ENCODE data around the gene NDUFS6. TPM values are rescaled to one million over a fixed set of nuclear protein-coding genes. Genes with fewer than 3 reads are reported as not detected.

Gene NDUFS6
- total RNA-seq, 1 donor, result 30.9 TPM

DNA sequence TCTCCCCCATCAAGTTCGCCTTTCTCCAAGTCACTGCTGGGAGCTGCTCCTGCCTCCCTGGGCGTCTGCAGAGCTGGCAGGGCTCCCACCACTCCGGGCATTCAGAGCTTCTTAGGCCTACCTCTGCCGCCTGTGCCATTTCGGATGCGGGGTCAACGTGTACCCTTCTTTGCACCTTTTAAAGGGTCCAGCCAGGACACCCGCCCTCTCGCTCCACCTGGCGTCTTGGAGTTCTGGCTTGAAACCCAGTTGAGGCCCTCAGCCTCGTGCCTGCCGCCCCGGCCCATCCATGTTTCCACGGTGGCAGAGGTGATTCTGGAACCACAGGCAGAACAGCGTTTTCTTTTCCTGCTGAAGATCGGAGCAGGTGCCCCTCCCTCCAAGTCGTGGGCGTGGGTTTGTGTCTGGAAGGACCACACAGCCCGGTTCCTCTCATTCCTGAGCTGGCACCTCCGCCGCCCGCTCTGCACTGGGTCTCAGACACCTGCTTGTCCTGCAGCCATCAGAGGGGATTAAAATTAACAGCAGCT, 32.9 kb downstream of the NDUFS6 start:
- DNase-seq (ENCODE audit: low read depth), result no peak
- TF ChIP-seq, protein P1, sequence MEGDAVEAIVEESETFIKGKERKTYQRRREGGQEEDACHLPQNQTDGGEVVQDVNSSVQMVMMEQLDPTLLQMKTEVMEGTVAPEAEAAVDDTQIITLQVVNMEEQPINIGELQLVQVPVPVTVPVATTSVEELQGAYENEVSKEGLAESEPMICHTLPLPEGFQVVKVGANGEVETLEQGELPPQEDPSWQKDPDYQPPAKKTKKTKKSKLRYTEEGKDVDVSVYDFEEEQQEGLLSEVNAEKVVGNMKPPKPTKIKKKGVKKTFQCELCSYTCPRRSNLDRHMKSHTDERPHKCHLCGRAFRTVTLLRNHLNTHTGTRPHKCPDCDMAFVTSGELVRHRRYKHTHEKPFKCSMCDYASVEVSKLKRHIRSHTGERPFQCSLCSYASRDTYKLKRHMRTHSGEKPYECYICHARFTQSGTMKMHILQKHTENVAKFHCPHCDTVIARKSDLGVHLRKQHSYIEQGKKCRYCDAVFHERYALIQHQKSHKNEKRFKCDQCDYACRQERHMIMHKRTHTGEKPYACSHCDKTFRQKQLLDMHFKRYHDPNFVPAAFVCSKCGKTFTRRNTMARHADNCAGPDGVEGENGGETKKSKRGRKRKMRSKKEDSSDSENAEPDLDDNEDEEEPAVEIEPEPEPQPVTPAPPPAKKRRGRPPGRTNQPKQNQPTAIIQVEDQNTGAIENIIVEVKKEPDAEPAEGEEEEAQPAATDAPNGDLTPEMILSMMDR (IDR thresholded peaks at IDR 0.05; ENCODE audit: insufficient read depth, low read length), result no peak

DNA sequence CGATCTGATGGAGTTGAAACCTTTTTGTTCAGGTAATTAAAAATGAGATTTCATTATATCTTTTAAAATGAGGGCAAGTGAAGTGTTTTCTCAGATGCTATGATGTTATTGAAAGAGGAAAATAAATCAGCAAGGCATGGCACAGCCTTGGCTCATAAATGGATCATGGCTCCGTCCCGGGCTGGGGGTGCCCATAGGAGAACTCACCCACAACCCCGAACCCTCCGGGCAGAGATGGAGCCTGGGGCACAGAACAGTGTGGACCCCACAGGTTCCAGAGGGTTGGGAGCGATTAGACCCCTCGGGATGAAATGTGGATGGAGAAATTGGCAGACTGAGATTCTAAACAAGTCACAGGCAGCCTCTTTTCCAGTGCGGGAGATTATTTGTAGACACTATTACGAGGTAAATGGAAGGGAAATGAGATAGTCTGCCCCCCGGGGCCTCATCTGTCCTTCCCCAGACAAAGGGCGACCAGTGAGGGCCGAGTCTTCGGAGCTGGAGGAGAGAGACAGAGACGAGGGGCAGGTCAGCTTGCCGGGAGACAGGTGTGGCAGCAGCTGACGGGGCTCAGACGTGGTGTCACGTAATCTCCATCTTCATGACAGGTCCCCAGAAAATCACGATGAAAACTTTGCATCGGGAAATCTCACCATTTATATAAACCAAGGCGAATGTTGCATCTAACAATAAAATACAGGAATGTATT, 33.7 kb downstream of the NDUFS6 start:
- no peak for DNase-seq (ENCODE audit: low read depth)
- H3K4me3 ChIP-seq (ENCODE audit: low read depth, low read length), result no peak overlapping the region
- TF ChIP-seq, protein P1 (IDR thresholded peaks at IDR 0.05; ENCODE audit: insufficient read depth, low read length), result no peak

More for the DNA sequence above, 32.9 kb downstream of the NDUFS6 start:
- H3K4me3 ChIP-seq (ENCODE audit: low read depth, low read length), result no peak overlapping the region

DNA sequence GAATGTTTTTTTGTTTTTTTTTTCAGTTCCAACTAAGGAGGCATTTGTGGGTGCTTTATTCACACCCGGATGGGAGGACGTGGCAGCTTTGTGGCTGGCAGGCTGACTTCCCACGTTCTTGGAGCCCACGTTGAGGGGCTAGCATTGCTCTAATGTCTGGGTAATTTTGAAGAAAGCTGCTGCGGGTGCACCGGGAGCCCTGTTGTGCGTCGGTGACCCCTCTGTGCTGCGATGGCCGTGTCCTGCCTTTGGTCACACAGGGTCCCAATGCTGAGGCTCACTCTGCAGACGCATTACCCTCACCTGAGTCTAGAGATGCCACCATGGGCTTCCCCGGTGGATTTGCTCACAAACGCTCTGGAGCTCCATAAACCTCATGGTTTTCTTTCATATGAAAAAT, 34.2 kb downstream of the NDUFS6 start:
- no peak for DNase-seq (ENCODE audit: low read depth)
- TF ChIP-seq, protein P1 (IDR thresholded peaks at IDR 0.05; ENCODE audit: insufficient read depth, low read length), result no peak

DNA sequence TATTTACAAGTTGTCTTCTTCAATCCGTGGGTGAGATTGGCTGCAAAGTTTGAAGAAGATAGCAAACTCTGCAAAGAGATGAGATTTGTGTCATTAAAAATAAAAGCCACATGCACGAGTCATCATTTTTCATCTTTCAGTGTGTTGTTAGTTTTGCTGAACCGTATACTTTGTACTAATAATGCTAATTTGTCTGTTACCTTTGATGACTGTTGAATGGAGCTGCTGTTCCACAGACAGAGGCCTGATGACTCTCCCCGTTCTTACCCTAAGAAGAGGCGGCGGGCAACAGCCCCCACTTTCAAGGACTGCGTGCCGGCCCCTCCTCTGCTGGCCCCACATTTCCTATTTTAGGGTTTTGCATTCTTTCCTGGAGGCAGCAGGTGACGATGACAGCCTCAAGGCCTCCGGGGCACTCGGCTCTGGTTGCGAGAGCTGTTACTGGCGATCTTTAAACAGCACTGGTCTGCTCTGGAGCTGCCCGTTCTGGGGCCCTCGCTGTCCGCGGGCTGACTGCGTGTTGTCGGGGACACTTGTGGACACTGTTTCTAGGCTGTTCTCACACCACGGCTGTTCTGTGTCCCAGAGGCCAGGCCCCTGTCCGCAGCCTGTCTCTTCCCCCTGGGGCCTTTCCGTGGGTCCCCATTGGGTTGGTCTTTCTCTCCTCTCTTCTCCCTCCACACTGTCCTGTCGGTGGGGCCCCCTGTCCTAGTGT, 35.1 kb downstream of the NDUFS6 start:
- TF ChIP-seq, protein P1 (IDR thresholded peaks at IDR 0.05; ENCODE audit: insufficient read depth, low read length), result no peak
- no peak for DNase-seq (ENCODE audit: low read depth)
- no peak overlapping the region for H3K4me3 ChIP-seq (ENCODE audit: low read depth, low read length)

More for the DNA sequence above, 34.2 kb downstream of the NDUFS6 start:
- H3K4me3 ChIP-seq (ENCODE audit: low read depth, low read length), result no peak overlapping the region

DNA sequence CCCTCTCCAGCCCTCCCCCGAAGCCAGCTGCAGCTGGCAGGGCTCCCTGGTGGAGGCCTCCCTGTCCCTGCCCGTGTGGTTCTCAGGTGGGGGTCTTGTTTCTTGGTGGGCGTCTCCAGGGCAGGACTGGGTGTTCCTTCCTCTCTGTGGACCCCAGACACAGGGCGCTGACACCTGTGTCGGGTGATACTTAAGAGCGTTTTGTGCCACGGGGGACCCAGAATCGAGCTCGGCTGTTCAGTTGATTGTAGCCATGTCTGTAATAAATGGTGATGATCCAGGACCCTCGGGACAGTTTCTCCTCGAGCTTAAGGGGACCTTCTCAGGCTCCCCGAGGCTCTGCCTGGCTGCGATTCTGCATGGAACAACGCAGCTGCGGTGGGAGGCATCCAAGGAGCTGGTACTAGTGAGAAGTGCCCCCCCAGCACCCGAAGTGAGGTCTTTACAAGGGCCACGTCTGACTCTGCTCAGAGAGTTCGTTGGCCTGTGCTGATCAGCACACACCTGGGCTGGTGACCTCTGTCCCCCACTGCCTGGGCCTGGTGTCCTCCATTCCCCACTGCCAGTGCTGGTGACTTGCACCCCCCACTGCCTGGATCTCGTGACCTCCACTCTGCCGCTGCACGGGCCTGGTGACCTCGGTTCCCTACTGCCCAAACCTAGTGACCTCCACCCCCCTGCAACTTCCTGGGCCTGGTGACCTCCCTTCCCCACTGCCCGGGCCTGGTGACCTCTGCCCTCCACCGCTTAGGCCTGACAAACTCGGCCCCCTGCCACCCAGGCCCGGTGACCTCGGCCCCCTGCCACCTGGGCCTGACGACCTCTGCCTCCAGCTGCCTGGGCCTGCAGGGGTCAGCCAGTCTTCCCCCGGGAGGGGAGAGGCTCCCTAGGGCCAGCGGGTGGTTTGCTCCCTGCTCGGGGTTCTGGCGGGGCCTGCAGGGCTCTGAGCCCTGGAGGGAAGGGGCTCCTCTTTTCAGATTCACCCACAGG, 36.0 kb downstream of the NDUFS6 start:
- no peak for DNase-seq (ENCODE audit: low read depth)
- no peak overlapping the region for H3K4me3 ChIP-seq (ENCODE audit: low read depth, low read length)
- TF ChIP-seq, protein P1 (IDR thresholded peaks at IDR 0.05; ENCODE audit: insufficient read depth, low read length), result no peak

DNA sequence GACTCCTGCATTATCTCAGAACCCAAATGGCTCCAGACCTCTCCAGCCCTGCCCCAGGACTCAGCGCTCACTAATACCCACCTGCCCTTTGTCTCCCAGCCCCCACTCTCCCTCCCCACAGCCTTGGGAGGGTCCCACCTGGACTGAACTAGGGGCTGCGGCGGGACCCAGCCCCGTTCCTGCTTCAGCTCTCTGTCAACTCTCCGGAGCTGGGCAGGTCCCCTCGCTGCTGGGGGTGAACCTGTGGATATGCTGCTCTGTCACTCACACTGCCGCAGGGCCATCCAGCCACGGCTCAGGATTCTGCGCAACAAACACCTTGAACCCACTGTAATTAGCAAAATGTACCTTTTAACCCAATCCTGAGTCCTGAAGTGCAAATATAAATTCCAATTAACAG, 36.8 kb downstream of the NDUFS6 start:
- TF ChIP-seq, protein P1 (IDR thresholded peaks at IDR 0.05; ENCODE audit: insufficient read depth, low read length), result no peak
- DNase-seq (ENCODE audit: low read depth), result no peak
- H3K4me3 ChIP-seq (ENCODE audit: low read depth, low read length), result no peak overlapping the region
